Activated naive CD4-positive, alpha-beta T cell treated with Interleukin-2 at 50 U/mL for 16 hours (primary cell): Measurements from ENCODE around the gene SLC9A3.
"Not testable (repeated sequence)": the region's sequence is repeated elsewhere in the genome, so short reads cannot be mapped to it uniquely, and the experiment has no call there.

Experiments
- DNase-seq: peaks from one replicate; pipeline ENCODE4 v3.0.0-alpha.2; 2020

Gene SLC9A3

DNA sequence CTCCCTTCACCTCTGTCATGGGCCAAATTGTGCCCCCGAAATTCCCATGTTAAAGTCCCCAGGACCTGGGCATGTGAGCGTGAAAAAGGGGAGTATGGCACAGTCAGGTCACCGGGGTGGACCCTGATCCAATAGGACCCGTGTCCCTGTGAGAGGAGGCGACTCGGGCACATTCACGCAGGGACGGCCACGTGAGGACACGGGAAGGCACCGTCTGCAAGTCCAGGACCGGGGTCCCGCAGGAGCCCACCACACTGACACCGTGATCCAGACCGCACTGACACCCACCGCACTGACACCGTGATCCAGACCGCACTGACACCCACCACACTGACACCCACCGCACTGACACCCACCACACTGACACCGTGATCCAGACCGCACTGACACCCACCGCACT is 37.7 kb downstream of the SLC9A3 start:
- not testable (repeated sequence) for DNase-seq

DNA sequence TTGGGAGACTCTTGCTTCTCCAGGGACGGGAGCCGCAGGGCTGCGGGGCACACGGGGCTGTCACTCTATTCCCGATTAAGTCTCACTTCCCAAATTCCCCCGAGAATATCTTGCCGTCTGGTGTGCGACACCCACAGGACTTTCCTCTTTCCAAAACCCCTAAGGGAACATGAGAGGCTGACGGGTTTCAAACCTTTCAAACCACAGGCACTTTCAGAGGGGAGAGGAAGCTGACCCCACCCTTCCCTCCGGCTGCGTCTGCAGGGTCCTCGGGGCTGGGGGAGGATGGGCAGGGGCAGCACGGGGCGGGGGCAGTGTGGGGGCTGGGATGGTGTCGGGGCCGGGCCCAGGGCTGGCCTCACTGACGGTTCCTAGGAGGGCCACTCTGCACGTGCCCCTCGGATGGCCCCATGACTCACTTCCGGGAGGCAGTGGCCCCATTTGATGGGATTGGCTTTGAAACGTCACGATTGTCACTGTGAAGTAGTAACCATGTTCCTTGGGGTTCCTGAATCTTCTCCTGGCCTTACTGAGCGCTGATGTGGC is 38.2 kb downstream of the SLC9A3 start:
- DNase-seq = no peak

DNA sequence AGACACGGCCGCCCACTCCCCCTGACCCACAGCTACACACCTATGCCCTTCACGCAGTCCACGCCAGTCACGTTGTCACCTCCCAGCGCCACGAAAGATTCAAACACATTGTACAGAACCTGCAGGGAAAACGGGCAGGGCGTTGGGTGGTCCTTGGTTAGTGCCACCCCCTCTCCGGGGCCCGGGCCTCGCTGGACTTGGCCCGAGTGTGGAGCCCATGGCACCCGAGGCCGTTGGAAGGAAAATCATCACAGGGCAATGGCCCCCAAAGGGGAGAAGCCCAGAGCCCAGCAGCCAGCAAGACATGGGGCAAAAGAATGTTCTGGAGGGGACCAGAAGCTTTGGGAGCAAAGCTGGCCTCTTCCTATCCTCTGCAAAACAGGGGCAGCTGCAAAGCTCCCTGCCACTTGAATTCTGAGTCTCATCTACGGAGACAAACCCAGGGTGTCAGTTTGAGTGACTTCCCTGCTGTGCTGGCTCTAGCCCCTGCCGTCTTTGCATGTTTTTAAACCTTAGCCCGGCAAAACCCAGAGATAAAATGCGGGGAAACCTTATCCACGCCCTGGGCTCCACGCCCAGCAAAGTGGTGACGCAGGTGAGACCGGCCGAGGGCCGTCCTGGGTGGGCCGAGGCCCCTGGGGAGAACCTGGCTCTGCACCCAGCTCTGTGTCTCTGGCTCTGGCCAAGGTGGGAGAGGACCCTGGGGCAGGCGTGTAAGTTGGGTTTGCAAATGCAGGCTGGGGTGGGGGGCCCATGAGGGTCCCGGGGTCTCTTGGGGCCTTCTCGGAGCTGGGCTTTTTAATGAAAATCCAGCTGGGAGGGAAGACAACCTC is 38.9 kb downstream of the SLC9A3 start:
- DNase-seq = no peak

DNA sequence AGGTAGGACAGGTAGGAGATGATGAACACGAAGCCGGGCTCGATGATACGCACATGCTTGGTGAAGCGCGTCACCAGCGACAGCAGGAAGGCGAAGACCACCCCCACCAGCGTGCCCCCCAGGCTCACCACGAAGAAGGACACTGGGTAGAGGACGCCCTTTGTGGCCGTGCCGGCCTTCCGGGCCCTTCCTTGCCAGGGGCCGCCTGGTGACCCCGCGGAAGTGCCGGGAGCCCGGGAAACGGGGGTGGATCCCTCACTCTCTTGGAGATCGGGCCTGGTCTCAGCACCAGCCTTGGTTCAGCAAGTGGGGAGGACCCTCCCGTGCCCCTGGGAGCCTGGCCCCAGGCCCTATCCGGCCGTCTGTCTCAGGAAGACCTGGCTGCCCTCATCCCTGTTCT is 39.7 kb downstream of the SLC9A3 start:
- no peak for DNase-seq

DNA sequence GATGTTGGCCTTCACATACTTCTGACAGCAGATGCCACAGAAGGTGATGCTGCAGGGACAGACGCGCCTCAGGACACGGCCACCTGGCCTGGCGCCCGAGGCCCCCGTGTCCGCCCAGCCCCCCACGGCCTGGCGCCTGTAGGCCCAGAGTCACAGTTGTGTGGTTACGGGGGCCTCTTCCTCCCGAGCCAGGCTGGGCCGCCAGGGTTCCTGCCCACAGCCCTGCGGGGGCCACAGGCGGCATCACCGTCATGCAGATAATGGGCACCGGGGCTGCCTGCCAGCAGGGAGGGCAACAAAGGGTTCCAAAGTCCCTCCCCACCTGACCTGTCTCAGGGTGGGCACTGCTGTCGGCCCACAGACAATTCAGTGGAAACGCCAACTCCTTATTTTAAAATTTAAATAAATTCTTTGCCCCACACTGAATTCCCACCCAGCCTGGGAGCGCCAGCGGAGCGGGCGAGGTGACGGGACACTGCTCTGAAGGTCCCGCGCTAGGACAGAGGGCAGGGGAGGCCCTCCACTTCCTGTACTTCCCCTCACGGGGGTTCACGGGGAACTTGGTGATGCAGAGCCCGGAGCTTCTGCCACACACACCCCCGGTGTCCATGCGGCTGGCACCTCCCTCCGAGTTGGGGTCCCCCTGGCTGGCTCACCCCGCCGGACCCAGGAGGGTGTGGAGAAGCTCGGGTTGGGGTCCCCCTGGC is 40.7 kb downstream of the SLC9A3 start:
- DNase-seq = no peak

DNA sequence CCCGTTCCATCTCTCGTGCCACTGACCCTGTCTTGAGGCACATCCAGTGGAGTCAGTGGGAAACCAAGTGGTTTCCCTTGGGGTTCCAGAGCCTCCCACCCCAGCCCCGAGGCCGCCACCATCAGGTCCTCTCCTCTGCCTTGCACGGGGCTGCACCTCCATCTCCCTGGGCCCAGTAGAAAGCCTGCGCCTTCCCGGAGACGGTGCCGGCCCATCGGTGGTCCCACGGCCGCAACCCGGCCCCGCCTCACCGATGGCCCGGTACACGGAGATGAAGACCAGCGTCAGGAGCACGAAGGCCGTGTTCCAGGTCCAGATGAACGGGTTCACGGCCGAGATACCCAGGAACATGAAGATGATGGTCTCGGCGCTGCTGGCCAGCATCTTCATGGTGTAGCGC is 41.2 kb downstream of the SLC9A3 start:
- DNase-seq = no peak

DNA sequence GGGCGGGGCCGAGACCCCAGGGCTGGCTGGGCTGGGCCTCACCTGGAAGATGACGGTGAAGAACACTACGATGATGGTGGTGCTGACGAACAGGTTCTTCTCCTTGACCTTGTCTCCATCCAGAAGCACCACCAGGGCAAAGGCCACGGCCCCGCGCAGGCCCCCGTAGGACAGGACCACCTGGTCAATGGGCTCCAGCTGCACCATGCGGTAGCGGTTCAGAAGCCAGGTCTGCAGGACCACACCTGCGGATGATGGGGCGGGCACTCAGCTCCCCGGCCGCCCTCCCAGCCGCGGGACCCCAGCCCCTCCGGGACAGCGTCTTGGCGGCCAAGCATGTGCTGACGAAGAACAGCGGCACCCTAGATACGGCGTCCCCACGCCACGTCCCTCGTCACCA is 41.7 kb downstream of the SLC9A3 start:
- no peak for DNase-seq

DNA sequence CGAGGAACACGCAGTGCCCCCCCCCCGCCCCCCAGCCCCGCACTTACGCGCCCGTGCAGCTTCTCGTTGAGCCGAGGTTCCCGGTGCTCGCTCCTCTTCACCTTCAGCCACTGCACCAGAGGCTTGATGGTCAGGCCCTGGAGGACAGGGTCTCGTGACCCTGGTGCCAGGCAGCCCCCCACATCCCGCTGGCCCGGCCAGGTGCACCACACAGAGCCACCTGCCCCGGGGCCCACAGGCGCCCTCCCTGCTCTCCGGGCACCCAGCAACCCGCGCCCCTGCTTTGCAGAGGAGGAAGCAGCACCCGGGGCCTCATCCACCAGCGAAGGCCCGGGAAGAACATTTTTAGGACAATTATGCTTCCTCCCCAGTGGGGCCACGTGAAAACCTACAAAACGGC is 42.2 kb downstream of the SLC9A3 start:
- DNase-seq = no peak

DNA sequence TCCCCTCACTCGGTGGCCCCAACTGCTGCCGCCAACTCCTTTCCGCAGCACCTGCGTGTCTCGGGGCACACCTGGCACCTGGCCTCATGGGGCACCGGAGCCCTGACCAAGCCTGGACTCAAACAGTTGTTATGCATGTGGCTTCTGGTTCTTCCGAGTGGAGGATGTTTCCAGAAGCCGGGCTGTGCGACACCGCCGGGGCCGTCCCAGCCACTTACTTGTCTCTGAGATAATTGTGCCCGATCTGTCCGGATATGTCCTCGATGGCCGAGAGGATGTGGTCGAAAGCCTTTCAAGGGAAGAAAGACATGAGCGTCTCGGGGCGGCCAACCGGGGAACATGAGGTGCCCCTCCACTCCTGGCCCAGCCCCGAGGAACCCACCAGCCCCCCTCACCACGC is 42.9 kb downstream of the SLC9A3 start:
- DNase-seq = no peak

DNA sequence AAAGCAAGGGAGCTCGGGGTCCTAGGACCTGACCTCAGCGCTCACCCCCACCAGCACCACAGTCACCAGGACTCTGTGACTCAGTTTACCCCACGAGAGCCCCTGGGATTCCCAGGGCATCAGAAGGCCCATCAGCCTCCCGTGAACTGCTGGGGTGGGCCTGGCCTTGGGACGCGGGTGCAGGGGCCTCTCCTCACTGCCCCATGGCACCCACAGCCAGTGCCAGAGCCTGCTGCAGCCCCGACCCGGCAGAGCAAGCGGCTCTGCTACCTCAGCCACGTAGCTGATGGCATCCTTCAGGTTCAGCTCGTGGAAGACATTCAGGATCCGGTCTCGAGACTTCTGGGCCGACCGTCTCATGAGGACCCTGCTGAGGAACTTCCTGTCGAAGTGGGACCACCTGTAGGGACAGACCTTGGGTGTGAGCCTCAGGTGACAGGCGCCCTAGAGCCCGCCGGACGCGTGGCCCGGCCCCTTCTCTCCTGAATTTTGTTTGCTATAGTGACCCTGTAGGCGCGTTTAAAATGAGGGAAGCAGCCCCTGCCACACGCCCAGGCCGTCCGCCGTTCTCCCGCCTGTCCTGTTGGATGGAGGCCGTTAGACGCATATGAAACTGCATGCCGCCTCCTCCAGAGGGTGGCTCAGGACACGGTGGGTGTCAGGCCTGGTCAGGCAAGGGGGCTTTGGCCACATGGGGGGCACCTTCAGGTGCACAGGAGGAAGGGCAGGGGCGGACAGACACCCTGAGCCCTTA is 44.5 kb downstream of the SLC9A3 start:
- no peak for DNase-seq

DNA sequence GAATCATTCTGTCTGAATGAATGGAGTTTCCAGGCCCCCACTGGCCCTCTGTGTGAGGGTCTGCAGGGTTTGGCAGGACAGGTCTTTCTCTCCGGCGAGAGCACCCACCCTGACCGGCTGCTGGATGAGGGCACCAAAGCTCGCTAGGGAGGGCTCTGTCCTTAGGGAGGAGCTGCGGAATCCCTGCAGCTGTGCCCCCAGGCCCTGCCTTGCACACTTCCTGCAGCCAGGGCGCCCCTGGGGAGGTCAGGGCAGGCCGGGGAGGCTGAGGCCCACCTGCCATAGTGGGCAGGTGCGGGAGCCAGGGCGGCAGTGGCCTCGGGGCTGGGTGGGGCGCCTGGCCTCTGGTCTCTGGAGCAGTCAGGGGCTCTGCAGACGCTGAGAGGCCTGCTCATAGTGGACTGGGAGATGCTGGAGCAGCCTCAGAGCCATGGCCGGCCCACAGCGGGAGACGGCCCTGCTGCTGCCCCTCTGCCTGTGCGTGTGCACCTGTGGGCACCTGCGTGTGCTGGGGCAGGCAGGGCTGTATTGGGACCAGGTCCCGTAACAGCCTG is 45.2 kb downstream of the SLC9A3 start:
- no peak for DNase-seq

DNA sequence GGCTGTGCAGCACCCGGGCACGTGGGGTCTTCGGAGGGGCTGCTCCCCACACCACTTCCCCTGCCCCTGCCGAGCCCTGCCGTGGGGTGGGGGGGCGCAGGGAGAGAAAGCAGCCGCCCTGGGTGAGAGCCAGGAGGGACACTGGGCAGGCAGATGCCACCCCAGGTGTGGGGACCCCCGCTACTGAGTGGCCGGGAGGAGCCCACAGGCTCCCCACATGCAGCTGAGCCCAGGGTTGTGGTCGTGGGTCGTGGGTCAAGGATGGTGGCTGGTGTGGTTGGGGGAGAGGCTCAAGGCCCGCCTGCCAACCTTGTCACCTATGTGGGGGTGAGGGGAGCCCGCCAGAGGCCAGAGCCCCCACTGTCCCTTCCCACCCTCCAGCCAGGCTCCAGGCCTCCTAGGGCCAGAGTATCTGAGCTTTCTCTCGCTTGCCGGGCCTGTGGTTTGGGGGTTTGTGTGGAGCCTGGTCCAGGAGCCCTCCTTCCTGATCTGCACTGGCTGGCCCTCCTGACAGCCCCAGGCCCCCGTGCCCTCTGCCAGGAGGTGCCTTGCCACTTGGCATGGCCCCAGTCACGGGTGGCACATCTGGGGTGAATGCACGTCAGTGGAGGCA is 45.8 kb downstream of the SLC9A3 start:
- no peak for DNase-seq

DNA sequence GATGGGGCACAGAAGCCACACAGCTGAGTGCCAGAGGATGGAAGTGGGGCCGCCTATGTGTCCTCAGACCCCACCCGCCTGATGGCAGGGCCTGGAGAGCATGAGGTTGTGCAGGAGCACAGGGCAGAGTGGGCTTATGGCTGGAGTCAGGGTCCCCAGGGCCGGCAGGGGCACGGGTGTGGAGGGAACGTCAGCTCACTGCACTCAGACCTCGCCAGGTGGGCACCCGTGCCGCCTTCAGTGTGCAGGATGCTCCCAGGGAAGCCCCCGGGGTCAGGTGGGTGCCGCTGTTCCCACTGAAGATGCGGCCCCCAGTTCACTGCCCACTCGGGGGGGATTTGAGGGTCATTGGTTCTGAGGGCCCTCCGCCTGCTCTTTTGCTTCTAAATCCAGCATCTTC is 46.4 kb downstream of the SLC9A3 start:
- DNase-seq = no peak

DNA sequence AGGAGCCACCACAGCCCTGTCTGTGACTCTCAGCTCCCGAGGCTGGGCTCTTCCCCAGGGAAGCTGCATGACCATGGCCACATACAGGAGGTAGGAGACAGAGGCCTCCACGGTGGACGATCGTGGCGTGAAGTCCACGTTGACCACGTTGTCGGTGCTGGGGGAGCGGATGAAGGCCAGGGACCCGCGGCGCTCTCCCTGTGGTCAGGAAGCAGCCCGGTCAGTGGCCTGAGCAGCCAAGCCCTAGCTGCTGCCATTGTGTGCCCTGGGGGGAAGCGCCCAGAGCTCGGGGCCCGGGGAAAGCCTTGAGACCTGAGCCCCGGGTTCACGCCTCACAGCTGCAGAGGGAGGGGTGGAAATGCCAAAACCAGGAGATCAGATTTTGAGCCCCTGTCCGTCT is 47.0 kb downstream of the SLC9A3 start:
- DNase-seq = no peak

DNA sequence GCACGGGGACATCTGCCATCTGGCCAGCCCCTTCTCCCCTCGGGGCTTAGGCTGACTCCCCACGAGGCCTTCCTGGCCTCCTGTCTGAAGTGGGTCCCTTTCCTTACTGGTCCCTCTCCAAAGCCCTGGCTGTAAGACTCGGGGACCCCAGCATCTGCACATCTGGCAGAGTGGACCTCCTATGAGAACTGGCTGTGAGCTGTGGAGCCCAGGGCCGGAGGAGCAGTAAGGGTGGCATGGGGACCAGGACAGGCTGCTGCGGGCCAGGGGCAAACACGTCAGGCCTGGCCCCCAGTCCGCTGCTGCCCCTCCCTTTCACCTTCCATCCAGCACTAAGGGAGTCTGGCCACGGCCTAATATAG is 47.5 kb downstream of the SLC9A3 start:
- no peak for DNase-seq

DNA sequence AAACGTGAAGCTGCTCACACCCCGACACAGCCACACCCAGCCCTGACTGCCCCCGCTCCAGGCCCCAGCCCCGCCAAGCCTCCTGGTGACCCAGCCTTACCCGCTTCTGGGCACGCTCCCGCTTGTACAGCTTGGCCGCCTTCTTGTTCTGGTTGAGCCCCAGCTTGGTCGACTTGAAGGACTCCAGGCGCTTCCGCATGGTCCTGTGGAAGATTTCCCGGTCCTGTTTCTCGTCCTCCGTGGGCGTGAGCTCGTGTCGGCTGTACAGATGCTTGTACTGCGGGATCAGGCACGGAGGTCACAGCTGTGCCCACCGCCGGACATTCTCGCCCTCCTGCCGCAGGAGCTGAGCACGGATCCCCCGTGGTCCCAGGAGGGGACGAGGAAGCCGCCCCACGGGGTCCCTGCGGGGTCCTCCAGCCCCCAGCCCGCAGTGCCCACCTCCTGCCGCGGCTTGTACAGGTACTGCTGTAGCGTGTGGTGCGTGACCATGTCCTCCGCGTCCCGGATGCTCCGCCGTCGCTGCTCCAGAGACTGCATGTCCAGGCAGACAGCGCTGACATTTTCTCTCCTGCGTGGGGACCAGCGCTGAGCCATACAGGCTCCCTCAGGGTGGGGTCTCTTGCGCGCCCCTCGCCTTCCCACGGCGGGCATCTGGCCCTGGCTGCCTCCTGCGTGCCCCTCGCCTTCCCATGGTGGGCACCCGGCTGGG is 48.0 kb downstream of the SLC9A3 start:
- DNase-seq = no peak

DNA sequence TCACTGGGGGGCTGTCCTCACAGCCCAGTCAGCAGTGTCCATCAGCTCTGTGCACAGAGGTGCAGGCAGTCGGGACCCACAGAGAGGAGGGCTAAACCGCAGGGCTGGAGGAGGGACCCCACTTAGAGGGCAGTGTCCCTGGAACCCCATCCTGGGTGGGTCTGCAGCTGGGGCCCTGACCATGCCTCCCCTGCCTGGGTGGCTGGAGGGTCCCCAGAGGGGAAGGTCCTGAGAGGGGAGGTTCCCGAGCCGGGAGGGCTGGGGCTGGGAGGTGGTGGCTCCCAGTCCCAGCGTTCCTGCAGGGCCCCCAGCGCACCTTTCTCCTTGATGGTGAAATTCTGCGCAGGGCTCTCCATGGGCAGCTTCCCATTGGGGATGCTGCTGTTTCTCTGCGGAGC is 48.5 kb downstream of the SLC9A3 start:
- no peak for DNase-seq

DNA sequence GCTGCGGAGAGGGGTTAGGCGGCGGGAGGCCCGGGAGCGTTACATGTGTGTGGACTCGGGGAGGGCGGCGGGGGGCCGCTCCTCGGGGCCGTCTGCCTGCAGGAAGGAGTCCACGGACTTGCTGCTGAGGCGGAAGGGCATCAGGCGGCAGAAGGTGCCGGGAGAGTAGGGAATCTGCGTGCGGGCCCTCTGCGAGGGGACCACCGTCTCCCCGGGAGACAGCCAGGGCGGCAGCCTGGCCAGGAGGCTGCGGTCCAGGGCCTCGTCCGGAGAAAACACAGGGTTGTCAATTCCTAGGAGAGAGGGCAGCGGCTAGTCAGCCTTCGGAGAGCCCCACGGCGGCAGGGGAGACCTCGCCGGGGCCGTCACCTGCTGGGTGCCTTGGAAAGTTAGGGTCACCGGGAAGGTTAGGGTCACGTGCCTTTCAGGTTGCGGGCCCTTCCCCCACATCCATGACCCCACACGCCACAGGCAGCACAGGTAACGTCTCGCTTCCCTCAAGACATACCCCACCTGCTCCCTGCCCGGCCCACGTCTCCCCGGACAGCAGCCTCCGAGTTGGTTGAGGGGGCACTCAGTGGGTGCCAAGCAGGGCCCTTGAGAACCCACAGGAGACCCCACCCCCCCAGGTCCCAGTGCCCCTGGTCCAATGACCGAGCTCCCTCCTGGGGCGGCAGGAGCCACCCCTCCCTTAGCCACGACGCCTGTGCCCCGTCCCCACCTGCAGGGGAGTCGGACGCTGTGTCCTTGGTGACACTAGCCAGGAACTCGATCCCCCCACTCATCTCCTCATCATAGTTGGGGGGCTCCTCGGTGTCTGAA is 49.2 kb downstream of the SLC9A3 start:
- DNase-seq = peak; percentile 12

DNA sequence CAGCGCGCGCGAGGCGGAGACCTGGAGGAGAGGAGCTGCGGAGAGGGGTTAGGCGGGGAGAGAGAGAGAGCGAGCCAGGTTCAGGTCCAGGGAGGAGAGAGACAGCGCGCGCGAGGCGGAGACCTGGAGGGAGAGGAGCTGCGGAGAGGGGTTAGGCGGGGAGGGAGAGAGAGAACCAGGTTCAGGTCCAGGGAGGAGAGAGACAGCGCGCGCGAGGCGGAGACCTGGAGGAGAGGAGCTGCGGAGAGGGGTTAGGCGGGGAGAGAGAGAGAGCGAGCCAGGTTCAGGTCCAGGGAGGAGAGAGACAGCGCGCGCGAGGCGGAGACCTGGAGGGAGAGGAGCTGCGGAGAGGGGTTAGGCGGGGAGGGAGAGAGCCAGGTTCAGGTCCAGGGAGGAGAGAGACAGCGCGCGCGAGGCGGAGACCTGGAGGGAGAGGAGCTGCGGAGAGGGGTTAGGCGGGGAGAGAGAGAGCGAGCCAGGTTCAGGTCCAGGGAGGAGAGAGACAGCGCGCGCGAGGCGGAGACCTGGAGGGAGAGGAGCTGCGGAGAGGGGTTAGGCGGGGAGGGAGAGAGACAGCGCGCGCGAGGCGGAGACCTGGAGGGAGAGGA is 49.9 kb downstream of the SLC9A3 start:
- not testable (repeated sequence) for DNase-seq

DNA sequence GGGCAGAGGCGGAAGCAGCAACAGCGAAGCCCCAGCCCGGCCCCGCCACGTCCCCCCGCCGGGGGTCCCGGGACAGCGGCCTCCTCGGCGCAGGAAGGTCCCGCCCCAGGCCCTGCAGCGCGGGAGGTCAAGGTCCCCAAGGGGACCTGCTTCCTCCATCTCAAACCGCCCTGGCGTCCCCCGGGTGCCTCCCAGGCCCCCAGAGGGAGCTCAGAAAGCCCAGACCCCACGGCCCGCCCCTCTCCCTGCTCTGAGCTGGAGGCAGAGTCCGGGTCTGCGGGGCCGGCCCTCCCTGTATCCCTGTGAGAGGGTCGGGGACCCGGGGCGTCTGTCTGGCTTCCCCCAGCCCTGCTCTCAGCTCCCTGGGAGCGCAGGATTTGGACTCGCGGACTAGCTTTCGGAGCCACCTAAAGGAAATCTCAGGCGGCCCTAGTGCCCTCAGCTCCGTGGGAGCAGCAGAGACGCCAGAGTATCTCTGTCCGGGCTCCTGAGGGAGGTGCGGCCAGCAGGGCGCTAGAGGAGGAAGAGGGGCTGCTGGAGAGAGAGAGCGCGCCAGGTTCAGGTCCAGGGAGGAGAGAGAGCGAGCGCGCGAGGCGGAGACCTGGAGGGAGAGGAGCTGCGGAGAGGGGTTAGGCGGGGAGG is 50.6 kb downstream of the SLC9A3 start:
- DNase-seq = peak; percentile 26
